H1 (cell line): Measurements from ENCODE around the gene SLC39A8. TPM values are rescaled to one million over a fixed set of nuclear protein-coding genes. Genes with fewer than 3 reads are reported as not detected.

Source experiments
- CTCF ChIA-PET: fragments of 300-600 bp; sonication (Branson Sonifier 250); formaldehyde crosslinking; loops from one replicate; lab custom pipeline; 2021; ENCODE audit not compliant: partially characterized antibody; lab: Charles Lee
- POLR2A ChIA-PET: fragments of 300-600 bp; sonication (Branson Sonifier 250); formaldehyde crosslinking; loops from one replicate; lab custom pipeline; 2021; ENCODE audit warnings: inconsistent platforms; ENCODE audit not compliant: partially characterized antibody; lab: Charles Lee
- DNase-seq, 2 experiments: peaks; one replicate each; pipeline versions ENCODE4 v3.0.0 to v3.0.0-alpha.2; 2010 to 2022; ENCODE audit warnings: low spot score in 2 of 2, low read depth in 1 of 2, mixed read lengths in 1 of 2
- FAIRE-seq: peaks from 2 replicates; lab custom pipeline; 2011; peaks lifted over from hg19 to GRCh38; lab: Jason Lieb, UNC
- H2AFZ ChIP-seq: 2 replicates; pipeline ENCODE4 v1.8.1; 2012; ENCODE audit warnings: low read length, inconsistent platforms
- H2AK5ac ChIP-seq: 2 replicates; pipeline ENCODE4 v1.6.1; 2013; ENCODE audit warnings: low read depth, low read length
- H2BK120ac ChIP-seq: replicated peaks from 2 replicates; pipeline ENCODE3; 2013; ENCODE audit warnings: low read depth, low read length, inconsistent platforms
- H2BK12ac ChIP-seq: 2 replicates; pipeline ENCODE4 v1.6.1; 2013; ENCODE audit warnings: low read depth, low read length
- H2BK15ac ChIP-seq: 2 replicates; pipeline ENCODE4 v1.6.1; 2013; ENCODE audit warnings: low read length
- H2BK20ac ChIP-seq: 2 replicates; pipeline ENCODE4 v1.6.1; 2013; ENCODE audit warnings: low read length
- H2BK5ac ChIP-seq: 2 replicates; pipeline ENCODE4 v1.6.1; 2013; ENCODE audit warnings: low read depth, low read length
- H3K14ac ChIP-seq: 2 replicates; pipeline ENCODE4 v1.6.1; 2013; ENCODE audit warnings: inconsistent platforms; ENCODE audit not compliant: insufficient read length
- H3K18ac ChIP-seq: 2 replicates; pipeline ENCODE4 v1.6.1; 2013; ENCODE audit warnings: low read length; ENCODE audit errors: extremely low read depth
- H3K23ac ChIP-seq: 2 replicates; pipeline ENCODE4 v1.6.1; 2013; ENCODE audit warnings: inconsistent platforms; ENCODE audit not compliant: insufficient read length
- H3K23me2 ChIP-seq: 2 replicates; pipeline ENCODE4 v1.6.1; 2013; ENCODE audit warnings: low read depth, low read length
- H3K27ac ChIP-seq: 2 replicates; pipeline ENCODE4 v1.6.1; 2011; ENCODE audit warnings: low read depth, low read length, inconsistent platforms
- H3K27me3 ChIP-seq, 4 experiments: replicated peaks in 1 of 4; 1 replicate in 1 of 4; 2 replicates in 3 of 4; pipeline versions ENCODE4 v1.6.1 to v1.8.1; 2011 to 2013; ENCODE audit warnings: low read length in 3 of 4, mild to moderate bottlenecking in 3 of 4, inconsistent platforms in 2 of 4, mixed read lengths in 2 of 4, moderate library complexity in 1 of 4; ENCODE audit not compliant: control insufficient read depth in 3 of 4, insufficient read depth in 3 of 4; ENCODE audit errors: extremely low read depth in 1 of 4
- H3K36me3 ChIP-seq, 4 experiments: 2 replicates each; pipeline versions ENCODE4 v1.6.1 to v1.8.1; 2011 to 2013; ENCODE audit warnings: mild to moderate bottlenecking in 4 of 4, low read length in 3 of 4, moderate library complexity in 2 of 4, control low read depth in 1 of 4, inconsistent platforms in 1 of 4; ENCODE audit not compliant: insufficient read depth in 4 of 4, control insufficient read depth in 2 of 4
- H3K4ac ChIP-seq: replicated peaks from 2 replicates; pipeline ENCODE3; 2013; ENCODE audit warnings: low read length, low read depth, mixed read lengths, inconsistent platforms; ENCODE audit not compliant: insufficient read length
- H3K4me1 ChIP-seq, 4 experiments: replicated peaks in 1 of 4; 1 replicate in 1 of 4; 2 replicates in 3 of 4; pipeline versions ENCODE4 v1.6.1 to v1.8.1; 2011 to 2013; ENCODE audit warnings: low read length in 3 of 4, inconsistent platforms in 2 of 4, mixed read lengths in 1 of 4; ENCODE audit not compliant: insufficient read depth in 4 of 4, control insufficient read depth in 3 of 4
- H3K4me2 ChIP-seq, 2 experiments: 2 replicates each; pipeline versions ENCODE4 v1.6.1 to v1.8.1; 2011 to 2013; ENCODE audit warnings: low read depth in 2 of 2, low read length in 2 of 2, control low read depth in 1 of 2, inconsistent platforms in 1 of 2, mild to moderate bottlenecking in 1 of 2; ENCODE audit not compliant: insufficient read depth in 1 of 2
- H3K4me3 ChIP-seq, 4 experiments: fragments of 200-600, 300-600 bp in 1 of 4; sonication (generic), shearing (Covaris generic), sonication (Bioruptor Twin) in 1 of 4; 2 replicates each; pipeline versions ENCODE4 v1.5.1 to v1.8.1; 2011 to 2016; ENCODE audit warnings: low read length in 4 of 4, low read depth in 3 of 4, control low read depth in 2 of 4, inconsistent platforms in 2 of 4, mild to moderate bottlenecking in 2 of 4, mixed read lengths in 1 of 4, moderate library complexity in 1 of 4; ENCODE audit not compliant: insufficient read depth in 2 of 4; ENCODE audit errors: extremely low read depth in 1 of 4
- H3K56ac ChIP-seq: replicated peaks from 2 replicates; pipeline ENCODE3; 2013; ENCODE audit warnings: low read depth, mild to moderate bottlenecking, mixed read lengths, low read length, inconsistent platforms; ENCODE audit not compliant: insufficient read length
- H3K79me1 ChIP-seq: 2 replicates; pipeline ENCODE4 v1.6.1; 2013; ENCODE audit warnings: low read depth, low read length, control low read depth
- H3K79me2 ChIP-seq, 2 experiments: 2 replicates each; pipeline versions ENCODE4 v1.6.1 to v1.8.1; 2012 to 2013; ENCODE audit warnings: low read length in 2 of 2, mild to moderate bottlenecking in 2 of 2, inconsistent platforms in 1 of 2; ENCODE audit not compliant: insufficient read depth in 2 of 2, control insufficient read depth in 1 of 2
- H3K9ac ChIP-seq, 4 experiments: replicated peaks in 1 of 4; 1 replicate in 1 of 4; 2 replicates in 3 of 4; pipeline versions ENCODE4 v1.6.1 to v1.8.1; 2011 to 2013; ENCODE audit warnings: low read depth in 3 of 4, low read length in 3 of 4, control low read depth in 2 of 4, mild to moderate bottlenecking in 2 of 4, moderate library complexity in 2 of 4, inconsistent platforms in 1 of 4; ENCODE audit errors: extremely low read depth in 1 of 4
- H3K9me3 ChIP-seq, 2 experiments: 2 replicates each; pipeline versions ENCODE4 v1.6.1 to v1.8.1; 2012 to 2013; ENCODE audit warnings: mild to moderate bottlenecking in 2 of 2, moderate library complexity in 2 of 2, control low read depth in 1 of 2, inconsistent platforms in 1 of 2, low read depth in 1 of 2, low read length in 1 of 2, mixed read lengths in 1 of 2; ENCODE audit not compliant: insufficient read depth in 2 of 2
- H4K20me1 ChIP-seq, 2 experiments: replicated peaks in 1 of 2; 2 replicates each; pipeline versions ENCODE3 to v1.8.1; 2011 to 2013; ENCODE audit warnings: inconsistent platforms in 2 of 2, low read length in 2 of 2, mild to moderate bottlenecking in 1 of 2; ENCODE audit not compliant: insufficient read depth in 2 of 2, control insufficient read depth in 1 of 2
- H4K5ac ChIP-seq: 2 replicates; pipeline ENCODE4 v1.6.1; 2013; ENCODE audit warnings: low read length, low read depth, mixed read lengths, inconsistent platforms; ENCODE audit not compliant: insufficient read length
- H4K8ac ChIP-seq: 2 replicates; pipeline ENCODE4 v1.8.0; 2013; ENCODE audit warnings: mild to moderate bottlenecking, moderate library complexity, low read length, inconsistent platforms; ENCODE audit not compliant: insufficient read depth; ENCODE audit errors: extremely low read depth
- H4K91ac ChIP-seq: replicated peaks from 2 replicates; pipeline ENCODE3; 2013; ENCODE audit warnings: low read length, mixed read lengths, inconsistent platforms; ENCODE audit not compliant: insufficient read length
- CEBPB ChIP-seq: IDR thresholded peaks from 2 replicates; pipeline ENCODE4 v1.6.1; 2012; ENCODE audit warnings: low read depth, low read length
- EGR1 ChIP-seq: IDR thresholded peaks from 2 replicates; pipeline ENCODE4 v1.6.1; 2011; ENCODE audit warnings: low read depth, low read length, borderline replicate concordance
- GTF2F1 ChIP-seq: IDR thresholded peaks from 2 replicates; pipeline ENCODE4 v1.6.1; 2012; ENCODE audit warnings: low read depth, low read length, improper control_type of control experiment, borderline replicate concordance
- HDAC6 ChIP-seq: IDR thresholded peaks from one replicate; pipeline ENCODE4 v1.7.1; 2012; ENCODE audit warnings: low read depth, mild to moderate bottlenecking, inconsistent platforms, low read length, moderate library complexity
- KDM5A ChIP-seq: fragments of 200-600 bp; IDR thresholded peaks from 2 replicates; pipeline ENCODE4 v1.7.1; 2012; ENCODE audit warnings: mild to moderate bottlenecking, low read length, inconsistent platforms, mixed read lengths
- NANOG ChIP-seq: IDR thresholded peaks from 2 replicates; pipeline ENCODE4 v1.6.1; 2011; ENCODE audit warnings: low read length, low read depth, mild to moderate bottlenecking, inconsistent platforms; ENCODE audit not compliant: insufficient read depth, poor library complexity, severe bottlenecking
- PHF8 ChIP-seq: fragments of 200-600 bp; sonication (generic); conservative IDR thresholded peaks from 2 replicates; pipeline ENCODE4 v1.7.1; 2012; ENCODE audit warnings: low read depth, mild to moderate bottlenecking, inconsistent platforms, low read length, moderate library complexity
- POLR2A ChIP-seq, 2 experiments: IDR thresholded peaks; 1 replicate in 1 of 2; 2 replicates in 1 of 2; pipeline ENCODE4 v1.6.1; 2011; ENCODE audit warnings: low read depth in 2 of 2, low read length in 2 of 2, mild to moderate bottlenecking in 2 of 2; ENCODE audit errors: control extremely low read depth in 1 of 2
- POU5F1 ChIP-seq: IDR thresholded peaks from 2 replicates; pipeline ENCODE4 v1.6.1; 2011; ENCODE audit warnings: low read depth, mild to moderate bottlenecking, low read length, moderate library complexity
- TEAD4 ChIP-seq: IDR thresholded peaks from 2 replicates; pipeline ENCODE4 v1.6.1; 2012; ENCODE audit warnings: low read depth, low read length, inconsistent platforms, mixed read lengths
- polyA plus RNA-seq, 7 experiments: library from polyadenylated mRNA; depleted of rRNA in 3 of 7; stranded (reverse) in 5 of 7; unstranded in 2 of 7; fragments of >200 nt in 5 of 7; fragments of 200-250 nt in 2 of 7; gene quantifications; 1 replicate in 5 of 7; 2 replicates in 1 of 7; 4 replicates in 1 of 7; pipeline versions ENCODE4 v1.2.1 to v1.2.3, GENCODE V29; 2011 to 2013; ENCODE audit warnings: missing spikeins in 2 of 7, mixed read lengths in 2 of 7
- total RNA-seq: library from RNA; stranded (reverse); fragmentation: NEBNext Ultra II Directional; extraction: Animal tissue kit (Norgen Biotek cat#: 25700); gene quantifications from 2 replicates; pipeline ENCODE4 v1.2.1, GENCODE V29; 2021
- TF ChIP-seq, protein P1 (sequence below): IDR thresholded peaks from 2 replicates; pipeline ENCODE4 v1.6.1; 2012; ENCODE audit warnings: inconsistent platforms
- TF ChIP-seq, protein P2 (sequence below): IDR thresholded peaks from 2 replicates; pipeline ENCODE4 v1.6.1; 2011; ENCODE audit warnings: low read depth, mild to moderate bottlenecking, low read length; ENCODE audit not compliant: insufficient read depth

Gene SLC39A8
- total and polyA plus RNA-seq, 2 of the 8 experiments (the other 6 are each of a cell fraction or from before 2014, with no cell fraction given) = 6.4 to 38.7 TPM

DNA sequence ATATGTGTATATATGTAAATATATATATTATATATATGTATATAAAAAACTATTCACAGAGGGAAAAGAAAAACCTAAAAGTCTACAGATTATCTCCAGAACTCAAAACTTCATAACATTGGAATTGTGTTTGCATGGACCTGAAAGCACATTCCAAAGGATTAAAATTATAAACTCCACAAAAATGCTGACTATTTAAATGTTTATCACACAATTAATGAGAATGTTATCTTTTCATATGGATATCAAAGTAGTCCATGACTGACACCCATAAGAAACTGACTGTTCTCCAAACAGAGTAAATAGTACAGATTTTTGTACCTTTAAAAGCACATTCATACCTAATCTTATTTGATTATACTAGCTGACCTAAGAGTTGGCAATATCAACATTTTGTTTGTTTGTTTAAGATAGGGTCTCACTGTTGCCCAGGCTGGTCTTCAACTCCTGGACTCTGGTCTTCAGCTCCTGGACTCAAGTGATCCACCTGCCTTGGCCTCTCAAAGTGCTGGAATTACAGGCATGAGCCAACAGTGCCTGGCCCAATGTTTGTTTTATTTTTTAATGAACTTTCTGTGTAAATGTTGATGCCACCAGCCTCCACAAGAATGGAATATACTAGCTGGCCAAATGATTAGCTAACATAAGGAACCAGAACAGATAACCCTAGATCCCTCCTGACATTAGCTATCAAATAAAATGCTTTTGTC is 50.0 kb downstream of the SLC39A8 start:
- Histone ChIP-seq H3K4me1 (peaks cover 0 to 3% (median 2%) of the 10 kb centered on the region in 4 experiments; a peak in 4 of 7 replicates), H3K9me3 (no peaks in the 10 kb centered on the region), H3K79me2 (0 out of 4 replicates have a peak, but pooled peaks cover 0 to 1% of the 10 kb centered on the region in 2 experiments), H3K4me3 (no peak overlapping the region), H3K14ac (no peak overlapping the region), H3K18ac (no peak overlapping the region), H3K27me3 (no peaks in the 10 kb centered on the region), H2BK15ac (no peak overlapping the region), H2BK12ac (no peak overlapping the region), H2AK5ac (no peak overlapping the region), H2BK120ac (no peak overlapping the region), H3K36me3 (no peaks in the 10 kb centered on the region), H3K23ac (no peak overlapping the region), H3K56ac (no peak overlapping the region), H4K5ac (no peak overlapping the region), H4K8ac (no peak overlapping the region), H4K91ac (no peak overlapping the region), H2BK5ac (no peak overlapping the region), H3K27ac (no peak overlapping the region), H4K20me1 (no peaks in the 10 kb centered on the region), H2AFZ (no peak overlapping the region), H3K23me2 (no peaks in the 10 kb centered on the region; the same call in 1 of the 2 replicates), H2BK20ac (no peak overlapping the region), H3K79me1 (no peaks in the 10 kb centered on the region), H3K4me2 (no peak overlapping the region), H3K4ac (no peak overlapping the region), H3K9ac (no peak overlapping the region)
- DNase-seq (no peak), FAIRE-seq (no peak)
- ChIA-PET POLR2A (interaction anchor here (1.1 kb wide), 1 partner anchor 13 kb away, joined by 3 read pairs; no protein-coding TSS in a partner anchor), CTCF (interaction anchor here (1.5 to 1.9 kb wide), 2 partner anchors 27 to 32 kb away, joined by 6 to 10 read pairs; no protein-coding TSS in a partner anchor)
- TF ChIP-seq GTF2F1 (no peak), CEBPB (no peak), HDAC6 (no peak), POU5F1 (no peak), PHF8 (no peak), NANOG (no peak), POLR2A (IDR thresholded peaks at IDR 0.05; ENCODE audit: control extremely low read depth in 1 of 2, low read depth in 2 of 2, low read length in 2 of 2) (no peak), KDM5A (no peak), TEAD4 (no peak), EGR1 (no peak)
- TF ChIP-seq, protein P1, sequence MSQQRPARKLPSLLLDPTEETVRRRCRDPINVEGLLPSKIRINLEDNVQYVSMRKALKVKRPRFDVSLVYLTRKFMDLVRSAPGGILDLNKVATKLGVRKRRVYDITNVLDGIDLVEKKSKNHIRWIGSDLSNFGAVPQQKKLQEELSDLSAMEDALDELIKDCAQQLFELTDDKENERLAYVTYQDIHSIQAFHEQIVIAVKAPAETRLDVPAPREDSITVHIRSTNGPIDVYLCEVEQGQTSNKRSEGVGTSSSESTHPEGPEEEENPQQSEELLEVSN = no peak
- TF ChIP-seq, protein P2, sequence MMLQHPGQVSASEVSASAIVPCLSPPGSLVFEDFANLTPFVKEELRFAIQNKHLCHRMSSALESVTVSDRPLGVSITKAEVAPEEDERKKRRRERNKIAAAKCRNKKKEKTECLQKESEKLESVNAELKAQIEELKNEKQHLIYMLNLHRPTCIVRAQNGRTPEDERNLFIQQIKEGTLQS = no peak
